HG02623 (cell line): ENCODE measurements around the gene DDX4.
"Not testable (repeated sequence)": the region's sequence is repeated elsewhere in the genome, so short reads cannot be mapped to it uniquely, and the experiment has no call there.

Source experiments
- ATAC-seq: cut with Tn5 transposase; IDR thresholded peaks from one replicate; pipeline ENCODE4 v1.9.1; 2021; ENCODE audit warnings: moderate library complexity; ENCODE audit not compliant: unreplicated experiment

DDX4 gene

GRCh38 chr5:55737793-55738192, at the start of gene DDX4:
TSS of gene DDX4 (plus strand) at chr5:55738061. CDS start at chr5:55738964, 903 bp downstream.
- ATAC-seq = no peak

DNA sequence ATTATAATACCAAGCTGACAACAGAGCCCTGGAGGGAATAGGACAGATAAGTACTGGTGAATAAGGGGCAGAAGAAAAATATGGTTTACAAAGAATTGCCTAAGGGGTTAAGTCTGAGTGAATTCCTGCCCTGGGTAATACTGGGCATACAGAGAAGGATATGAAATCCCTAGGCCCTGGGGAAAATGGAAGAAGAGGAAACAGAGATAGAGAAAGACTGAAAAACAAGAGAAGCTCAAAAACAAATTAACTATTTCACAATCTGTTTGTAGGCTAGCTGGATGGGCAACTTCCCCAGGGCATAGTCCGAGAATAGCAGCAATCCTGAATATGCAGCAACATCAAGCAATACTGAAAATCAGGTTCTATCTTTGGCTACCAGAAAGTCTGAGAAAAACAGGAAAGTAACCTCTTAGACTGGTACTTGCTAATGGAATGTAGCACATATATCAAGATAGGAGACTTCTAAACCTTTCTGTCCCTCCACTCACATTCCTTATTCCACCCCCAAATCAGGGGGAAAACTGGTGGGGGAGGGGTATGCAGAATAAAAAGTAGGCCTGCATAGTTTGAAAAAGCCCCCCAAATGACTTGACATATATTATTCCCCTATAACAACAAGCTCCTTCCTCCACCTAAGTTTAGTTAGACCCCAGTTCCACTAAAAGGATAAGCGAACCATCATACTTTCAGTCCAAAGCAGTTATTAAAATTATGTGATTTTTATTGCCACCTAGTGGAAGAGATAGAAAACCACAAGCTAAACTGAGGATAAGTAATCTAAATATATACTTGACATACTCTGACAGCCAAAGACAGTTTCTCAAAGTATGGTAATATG, 46.4 kb upstream of the DDX4 start:
- no peak for ATAC-seq

DNA sequence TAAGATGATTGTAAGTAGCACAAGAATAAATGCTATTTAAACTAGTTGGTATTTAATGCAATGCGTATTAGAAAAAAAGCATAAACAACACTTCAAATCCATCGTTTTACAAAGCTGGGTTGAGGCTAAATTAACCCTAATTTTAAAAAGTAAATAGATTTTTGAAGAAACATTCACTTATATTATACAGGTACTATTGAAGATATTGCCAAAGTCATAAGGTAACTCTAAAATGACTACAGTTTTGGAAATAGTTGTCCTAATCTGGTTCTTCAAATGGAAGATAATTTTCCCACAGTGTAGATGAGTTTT, 45.8 kb upstream of the DDX4 start:
- ATAC-seq = no peak

- ATAC-seq = no peak
Observed at GRCh38 chr5:55692509-55692908, 45.4 kb upstream of the DDX4 start.

DNA sequence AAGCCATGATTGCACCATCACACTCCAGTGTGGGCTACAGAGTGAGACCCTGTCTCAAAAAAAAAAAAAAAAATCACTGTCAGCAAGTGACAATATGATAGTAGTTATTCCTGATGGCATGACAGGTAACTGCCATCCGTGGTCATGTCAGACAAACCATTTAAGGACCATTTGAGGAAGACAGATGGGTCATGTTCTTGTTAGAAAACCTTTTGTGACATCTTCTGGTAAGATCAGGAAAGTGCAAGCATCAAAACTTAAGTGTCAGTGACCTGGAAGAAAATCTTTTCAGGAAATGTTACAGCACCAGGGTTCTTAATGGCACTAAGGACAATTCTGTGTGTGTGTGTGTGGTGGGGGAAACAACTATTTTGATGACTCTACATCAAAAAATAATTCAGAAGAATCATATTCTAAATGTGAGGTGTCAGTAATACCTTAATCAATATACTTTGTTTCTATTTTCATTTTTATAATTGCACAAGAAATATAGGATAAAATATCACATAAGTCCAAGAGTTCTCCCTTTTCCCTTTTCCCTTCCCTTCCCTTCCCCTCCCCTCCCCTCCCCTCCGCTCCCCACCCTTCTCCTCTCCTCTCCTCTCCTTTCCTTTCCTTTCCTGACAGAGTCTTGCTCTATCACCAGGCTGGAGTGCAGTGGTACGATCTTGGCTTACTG, 43.6 kb upstream of the DDX4 start:
- no peak for ATAC-seq

DNA sequence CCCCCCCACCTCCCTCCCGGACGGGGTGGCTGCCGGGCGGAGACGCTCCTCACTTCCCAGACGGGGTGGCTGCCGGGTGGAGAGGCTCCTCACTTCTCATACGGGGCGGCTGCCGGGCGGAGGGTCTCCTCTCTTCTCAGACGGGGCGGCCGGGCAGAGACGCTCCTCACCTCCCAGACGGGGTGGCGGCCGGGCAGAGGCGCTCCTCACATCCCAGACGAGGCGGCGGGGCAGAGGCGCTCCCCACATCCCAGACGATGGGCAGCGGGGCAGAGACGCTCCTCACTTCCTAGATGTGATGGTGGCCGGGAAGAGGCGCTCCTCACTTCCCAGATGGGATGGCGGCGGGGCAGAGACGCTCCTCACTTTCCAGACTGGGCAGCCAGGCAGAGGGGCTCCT, 41.2 kb upstream of the DDX4 start:
- ATAC-seq = not testable (repeated sequence)

DNA sequence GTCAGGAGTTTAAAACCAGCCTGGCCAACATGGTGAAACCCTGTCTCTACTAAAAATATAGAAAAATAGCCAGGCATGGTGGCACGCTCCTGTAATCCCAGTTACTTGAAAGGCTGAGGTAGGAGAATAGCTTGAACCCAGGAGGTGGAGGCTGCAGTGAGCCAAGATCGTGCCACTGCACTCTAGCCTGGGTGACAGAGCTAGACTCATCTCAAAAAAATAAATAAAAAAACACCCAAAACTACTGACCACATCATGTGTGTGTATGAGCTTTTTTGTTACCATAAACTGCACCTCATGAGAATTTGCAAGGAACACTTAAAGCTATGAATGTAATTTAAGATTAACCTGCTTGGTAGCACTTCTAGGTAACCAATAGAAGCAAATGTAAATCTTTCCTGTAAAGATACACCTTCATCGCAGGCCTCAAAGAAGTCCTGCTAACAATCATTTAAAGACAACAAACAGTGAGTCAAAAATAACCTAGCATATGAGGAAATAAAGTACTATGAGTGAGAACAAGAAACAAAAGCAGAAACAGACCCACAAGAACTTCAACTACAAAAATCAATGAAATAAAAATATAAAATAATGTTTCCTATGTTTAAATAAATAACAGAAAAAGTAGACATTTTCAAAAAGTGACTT, 38.7 kb upstream of the DDX4 start:
- peak; percentile 56 for ATAC-seq

DNA sequence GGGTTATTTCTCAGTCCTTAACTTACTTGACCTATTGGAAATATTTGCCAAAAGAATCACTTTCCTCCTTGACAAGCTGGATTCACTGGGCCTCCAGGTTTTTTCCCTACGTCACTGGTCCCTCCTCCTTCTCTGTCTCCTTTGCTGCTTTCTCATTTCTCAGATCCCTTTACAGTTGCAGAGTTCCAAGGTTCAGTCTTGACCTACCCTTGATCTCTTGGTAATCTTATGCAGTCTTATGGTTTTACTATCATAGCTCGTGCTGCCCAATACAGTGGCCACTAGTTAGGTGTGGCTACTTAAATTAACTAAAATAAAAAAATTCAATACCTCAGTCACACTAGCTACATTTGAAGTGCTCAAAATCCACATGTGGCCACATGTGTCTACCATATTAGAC, 37.1 kb upstream of the DDX4 start:
- no peak for ATAC-seq

DNA sequence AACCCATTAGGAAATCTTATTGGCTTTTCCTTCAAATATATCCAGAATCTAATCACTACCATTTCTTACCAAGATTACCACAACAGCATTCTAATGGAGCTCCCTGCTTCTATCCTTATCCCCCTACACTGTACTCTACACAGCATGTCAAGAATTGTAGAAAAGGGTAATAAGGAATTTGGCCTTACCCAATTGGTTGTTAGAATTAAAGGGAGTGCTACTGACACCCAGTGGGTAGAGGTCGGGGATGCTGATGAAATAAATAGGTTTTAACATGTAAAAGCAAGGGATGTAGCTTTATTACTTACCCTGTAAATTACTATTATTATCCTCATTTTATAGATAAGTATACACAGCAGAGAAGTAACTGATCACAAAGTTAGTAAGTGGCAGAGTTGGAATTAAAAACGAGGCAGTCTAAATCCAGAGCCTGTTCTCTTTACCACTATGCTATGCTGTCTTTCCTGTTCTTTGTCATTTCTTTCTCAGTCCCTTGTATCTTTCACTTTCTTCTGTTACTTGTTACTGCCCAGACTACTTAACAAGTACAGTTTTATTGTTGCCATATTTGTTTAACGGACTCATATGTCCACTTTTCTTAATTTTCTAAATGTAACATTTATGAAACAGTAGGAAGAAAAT, 36.3 kb upstream of the DDX4 start:
- ATAC-seq = no peak

- ATAC-seq = no peak
Observed at GRCh38 chr5:55702598-55703345, 35.1 kb upstream of the DDX4 start.

DNA sequence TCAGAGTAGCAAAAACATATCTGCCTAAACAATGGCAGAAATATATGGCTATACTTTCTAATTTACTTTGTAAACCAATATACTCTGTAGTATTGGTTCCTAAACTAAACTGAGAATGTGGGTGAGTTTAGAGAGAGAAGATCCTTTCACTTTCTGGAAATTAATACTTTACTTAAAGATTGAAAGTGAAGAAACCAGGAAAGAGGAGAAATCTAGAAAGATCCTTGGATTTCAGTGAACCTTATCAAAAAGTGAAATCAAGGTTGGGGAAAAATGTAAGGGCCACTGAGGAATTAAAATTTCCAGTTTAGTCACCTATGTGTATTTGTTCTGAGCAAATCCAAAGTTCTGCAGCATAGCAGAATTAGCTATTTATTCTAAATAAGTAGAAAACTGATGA, 31.6 kb upstream of the DDX4 start:
- no peak for ATAC-seq

DNA sequence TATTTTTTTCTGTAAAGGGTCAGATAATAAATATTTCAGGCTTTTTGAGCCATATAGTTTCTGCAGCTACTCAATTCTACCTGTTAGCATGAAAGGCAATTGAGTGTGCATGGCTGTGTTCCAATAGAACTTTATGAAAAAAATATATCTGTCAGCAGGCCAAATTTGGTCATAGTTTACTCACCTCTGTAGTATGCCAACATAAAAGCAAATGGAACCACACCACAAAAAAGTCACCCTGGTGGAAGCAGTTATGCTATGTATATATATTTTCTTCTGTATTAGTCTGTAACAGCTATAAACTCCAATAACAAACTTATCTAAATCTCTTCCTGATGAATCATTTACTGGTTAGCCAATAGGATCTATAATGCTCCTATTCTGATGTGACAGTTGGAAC, 29.1 kb upstream of the DDX4 start:
- no peak for ATAC-seq

- no peak for ATAC-seq
Observed at GRCh38 chr5:55711507-55712022, 26.3 kb upstream of the DDX4 start.

DNA sequence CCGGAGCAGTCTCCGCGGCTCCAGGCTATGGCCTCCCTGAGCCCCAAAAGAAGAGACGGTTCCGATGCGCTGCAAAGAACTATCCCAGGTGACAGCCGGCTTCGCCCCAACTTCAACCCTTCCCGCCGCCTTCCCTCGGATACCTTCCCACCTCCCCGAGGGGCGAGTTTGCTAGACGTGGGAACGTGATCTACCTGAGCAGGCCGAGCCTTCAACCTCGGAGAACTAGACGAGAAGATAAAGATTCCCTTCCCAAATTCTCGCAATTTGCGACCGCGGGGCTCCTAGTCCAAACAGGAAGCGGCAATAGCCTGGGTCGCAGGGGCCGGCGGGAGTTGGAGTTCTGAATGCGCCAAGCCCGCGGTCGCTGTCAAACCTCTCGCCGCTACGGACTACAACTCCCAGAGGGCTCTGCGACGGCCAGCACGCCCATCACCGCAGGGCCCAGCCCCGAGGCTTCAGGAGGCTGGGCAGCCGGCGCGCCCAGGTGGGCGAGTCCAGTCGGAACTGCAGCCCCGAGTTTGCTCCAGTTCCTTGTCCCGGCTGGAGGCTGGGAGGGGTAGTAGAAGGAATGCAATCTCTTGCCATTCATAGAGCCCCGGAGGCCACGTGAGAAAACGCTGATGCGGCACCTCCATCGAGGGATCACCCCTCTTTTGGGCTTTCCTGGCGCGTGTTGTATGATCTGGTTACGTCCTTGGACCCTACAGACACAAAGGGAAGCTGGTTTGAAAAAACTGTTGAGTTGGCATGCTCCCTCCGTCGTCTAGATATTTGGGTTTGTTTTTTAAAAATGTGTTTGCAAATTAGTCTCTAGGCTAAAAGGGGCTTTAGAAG, 25.6 kb upstream of the DDX4 start, which contains the start of gene SLC38A9:
SLC38A9 (minus strand) TSS at position 302 of the 837 bp plus-strand sequence. CDS start 14,366 bp downstream, outside the sequence.
- ATAC-seq = peak; percentile 99

DNA sequence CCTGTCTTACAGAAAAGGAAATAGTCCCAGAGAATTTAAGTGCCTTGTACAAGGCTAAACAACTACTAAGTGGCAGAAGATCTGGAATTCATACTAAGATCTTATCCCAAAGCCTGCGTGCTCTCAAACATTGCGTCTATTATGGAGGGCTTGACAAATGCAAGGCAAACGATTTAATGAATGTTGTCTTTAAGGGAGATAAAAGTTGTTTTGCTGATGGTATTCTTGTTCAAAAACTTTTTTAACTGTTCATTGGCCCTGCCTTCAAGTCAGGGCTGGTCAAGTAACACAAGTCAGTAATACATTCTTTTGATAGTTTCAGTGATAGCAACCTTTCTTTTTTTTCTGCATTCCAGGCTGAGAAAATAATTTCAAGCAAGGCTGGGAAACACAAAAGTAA, 24.0 kb upstream of the DDX4 start:
- ATAC-seq = no peak

- no peak for ATAC-seq
Observed at GRCh38 chr5:55714339-55714738, 23.5 kb upstream of the DDX4 start.

- no peak for ATAC-seq
Observed at GRCh38 chr5:55714749-55715148, 23.1 kb upstream of the DDX4 start.

DNA sequence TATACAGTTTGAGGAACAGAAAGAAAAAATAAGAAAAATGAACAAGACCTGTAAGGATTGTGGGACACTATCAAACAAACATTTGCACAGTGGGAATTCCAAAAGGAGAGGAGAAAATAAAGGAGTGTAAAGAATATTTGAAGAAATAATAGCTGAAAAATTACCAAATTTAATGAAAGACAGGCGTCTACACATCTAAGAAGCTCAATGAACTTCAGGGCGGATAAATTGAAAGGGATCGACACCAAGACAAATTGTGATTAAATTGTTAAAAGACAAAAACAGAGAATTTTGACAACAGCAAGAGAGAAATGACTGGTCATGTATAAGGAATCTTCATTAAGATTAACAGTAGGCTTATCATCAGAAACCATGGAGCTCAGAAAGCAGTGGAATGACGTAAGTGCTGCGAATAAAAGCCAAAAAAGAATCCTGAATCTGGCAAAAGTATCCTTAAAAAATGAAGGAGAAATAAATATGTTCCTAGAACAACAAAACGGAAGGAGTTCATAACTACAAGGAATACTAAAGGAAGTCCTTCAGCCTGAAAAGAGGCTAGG, 22.3 kb upstream of the DDX4 start:
- no peak for ATAC-seq

DNA sequence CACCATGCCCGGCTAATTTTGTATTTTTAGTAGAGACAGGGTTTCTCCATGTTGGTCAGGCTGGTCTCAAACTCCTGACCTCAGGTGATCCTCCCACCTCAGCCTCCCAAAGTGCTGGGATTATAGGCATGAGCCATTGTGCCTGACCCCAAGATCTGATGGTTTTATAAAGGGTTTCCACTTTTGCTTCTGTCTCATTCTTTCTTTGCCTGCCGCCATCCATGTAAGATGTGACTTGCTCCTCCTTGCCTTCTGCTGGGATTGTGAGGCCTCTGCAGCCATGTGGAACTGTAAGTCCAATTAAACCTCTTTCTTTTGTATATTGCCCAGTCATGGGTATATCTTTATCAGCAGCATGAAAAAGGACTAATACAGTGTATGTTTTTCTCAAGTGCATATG, 18.8 kb upstream of the DDX4 start:
- not testable (repeated sequence) for ATAC-seq
